OCI-LY7 (cell line): Measurements from ENCODE around the gene CIB1. TPM values are rescaled to one million over a fixed set of nuclear protein-coding genes. Genes with fewer than 3 reads are reported as not detected.

ENCODE experiments used
- BruUV-seq: library from RNA; stranded (reverse); fragments of 400-500 nt; replicated peaks from 2 replicates; lab custom pipeline; 2021; lab: Mats Ljungman, UMichigan
- CTCF ChIA-PET: fragments of 300-600 bp; sonication (Branson Sonifier 250); formaldehyde crosslinking; loops from one replicate; lab custom pipeline; 2022; ENCODE audit warnings: antibody characterized with exemption; ENCODE audit not compliant: unreplicated experiment; lab: Charles Lee
- POLR2A ChIA-PET: fragments of 300-600 bp; sonication (Branson Sonifier 250); formaldehyde crosslinking; loops from one replicate; lab custom pipeline; 2022; ENCODE audit warnings: antibody characterized with exemption; lab: Charles Lee
- DNase-seq: peaks from one replicate; pipeline ENCODE4 v3.0.0-alpha.2; 2015; ENCODE audit warnings: low spot score
- H2AFZ ChIP-seq: fragments of 200-600 bp; sonication (generic), shearing (Covaris generic); 2 replicates; pipeline ENCODE4 v1.6.1; 2014; ENCODE audit warnings: mild to moderate bottlenecking, antibody characterized with exemption, low read length, moderate library complexity
- H3K27ac ChIP-seq: fragments of 200-600 bp; sonication (generic); 2 replicates; pipeline ENCODE4 v1.5.1; 2014; ENCODE audit warnings: mixed run types, low read depth, mild to moderate bottlenecking, moderate library complexity, low read length, inconsistent platforms; ENCODE audit not compliant: poor library complexity, severe bottlenecking
- H3K36me3 ChIP-seq: fragments of 200-600 bp; sonication (generic); 2 replicates; pipeline ENCODE4 v1.6.1; 2014; ENCODE audit warnings: mild to moderate bottlenecking, antibody characterized with exemption, low read length, moderate library complexity, mixed read lengths; ENCODE audit not compliant: insufficient read depth
- H3K4me1 ChIP-seq: fragments of 200-600 bp; sonication (generic); 2 replicates; pipeline ENCODE4 v1.5.1; 2014; ENCODE audit warnings: mild to moderate bottlenecking, low read length; ENCODE audit not compliant: insufficient read depth, poor library complexity, severe bottlenecking
- H3K4me2 ChIP-seq: fragments of 200-600 bp; sonication (generic); 2 replicates; pipeline ENCODE4 v1.6.1; 2014; ENCODE audit warnings: mild to moderate bottlenecking, low read length
- H3K4me3 ChIP-seq: fragments of 200-600 bp; sonication (generic); 2 replicates; pipeline ENCODE4 v1.5.1; 2014; ENCODE audit warnings: mild to moderate bottlenecking, low read depth, low read length; ENCODE audit not compliant: poor library complexity, severe bottlenecking
- H3K79me2 ChIP-seq: fragments of 200-600 bp; sonication (generic); 2 replicates; pipeline ENCODE4 v1.6.1; 2016; ENCODE audit warnings: low read depth, mild to moderate bottlenecking, low read length, moderate library complexity, mixed read lengths; ENCODE audit not compliant: insufficient read depth
- H3K9me2 ChIP-seq: fragments of 200-600 bp; sonication (generic); 2 replicates; pipeline ENCODE4 v1.6.1; 2016; ENCODE audit warnings: mild to moderate bottlenecking, low read length, mixed read lengths; ENCODE audit not compliant: insufficient read depth
- H3K9me3 ChIP-seq: fragments of 200-600 bp; sonication (generic); 2 replicates; pipeline ENCODE4 v1.6.1; 2014; ENCODE audit warnings: mild to moderate bottlenecking, mixed run types, low read length, mixed read lengths
- H4K20me1 ChIP-seq: fragments of 200-600 bp; sonication (generic); 2 replicates; pipeline ENCODE4 v1.6.1; 2014; ENCODE audit warnings: mild to moderate bottlenecking, antibody characterized with exemption, low read length, moderate library complexity, mixed read lengths; ENCODE audit not compliant: insufficient read depth
- EZH2phosphoT487 ChIP-seq: fragments of 200-600 bp; sonication (generic); IDR thresholded peaks from 2 replicates; pipeline ENCODE4 v1.6.1; 2018; ENCODE audit warnings: low read depth, borderline replicate concordance, mild to moderate bottlenecking, mixed run types, antibody characterized with exemption, low read length, moderate library complexity, mixed read lengths
- intact Hi-C: fragments of 100-400 bp; cut with micrococcal nuclease; formaldehyde crosslinking; loops from one replicate; pipeline ENCODE4 v1.10.0; 2022; ENCODE audit not compliant: unreplicated experiment
- total RNA-seq, 2 experiments: library from RNA; depleted of rRNA in 1 of 2; stranded (reverse); fragments of >200 nt in 1 of 2; shearing (Covaris generic) in 1 of 2; gene quantifications; 2 replicates each; pipeline ENCODE4 v1.2.3, GENCODE V29; 2014 to 2022
- TF ChIP-seq, protein P1 (sequence below): fragments of 200-600 bp; sonication (generic); conservative IDR thresholded peaks from 2 replicates; pipeline ENCODE4 v1.5.1; 2014; ENCODE audit warnings: mild to moderate bottlenecking, antibody characterized with exemption, low read length, moderate library complexity, mixed read lengths

CIB1 gene
- total RNA-seq, 2 experiments from 2014 or later = 52.8 to 54.5 TPM

DNA sequence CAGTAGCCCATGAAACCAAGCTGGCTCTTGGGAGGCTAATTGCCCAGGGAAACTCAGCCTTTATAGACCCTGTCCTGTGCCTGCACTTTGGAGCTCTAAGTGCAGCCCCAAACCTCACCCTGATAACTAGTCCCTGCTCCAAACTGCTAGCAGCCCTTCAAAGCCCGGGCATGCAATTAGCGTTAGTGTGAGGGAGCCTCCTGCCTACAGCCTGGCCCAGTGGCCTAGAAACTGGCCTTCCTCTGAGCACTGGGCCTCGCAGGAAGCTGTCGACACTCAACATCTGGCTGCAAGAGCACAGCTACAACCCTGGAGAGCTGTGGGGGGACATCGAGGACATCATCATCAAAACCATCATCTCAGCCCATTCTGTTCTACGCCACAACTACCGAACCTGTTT, 24.0 kb upstream of the CIB1 start:
- no TSS peak for BruUV-seq
- ChIA-PET CTCF (no interaction called here), POLR2A (interaction anchor here (0.9 kb wide), 1 partner anchor 24 kb away, joined by 4 read pairs; the partner anchor contains the start of genes CIB1 and GDPGP1)
- Histone ChIP-seq H3K4me2 (no peak overlapping the region), H2AFZ (no peak overlapping the region), H3K4me1 (no peaks in the 10 kb centered on the region), H3K79me2 (no peaks in the 10 kb centered on the region), H3K9me3 (no peaks in the 10 kb centered on the region), H4K20me1 (no peaks in the 10 kb centered on the region), H3K9me2 (no peaks in the 10 kb centered on the region), H3K4me3 (no peak overlapping the region), H3K27ac (no peak overlapping the region), H3K36me3 (no peaks in the 10 kb centered on the region)
- TF ChIP-seq, protein P1, sequence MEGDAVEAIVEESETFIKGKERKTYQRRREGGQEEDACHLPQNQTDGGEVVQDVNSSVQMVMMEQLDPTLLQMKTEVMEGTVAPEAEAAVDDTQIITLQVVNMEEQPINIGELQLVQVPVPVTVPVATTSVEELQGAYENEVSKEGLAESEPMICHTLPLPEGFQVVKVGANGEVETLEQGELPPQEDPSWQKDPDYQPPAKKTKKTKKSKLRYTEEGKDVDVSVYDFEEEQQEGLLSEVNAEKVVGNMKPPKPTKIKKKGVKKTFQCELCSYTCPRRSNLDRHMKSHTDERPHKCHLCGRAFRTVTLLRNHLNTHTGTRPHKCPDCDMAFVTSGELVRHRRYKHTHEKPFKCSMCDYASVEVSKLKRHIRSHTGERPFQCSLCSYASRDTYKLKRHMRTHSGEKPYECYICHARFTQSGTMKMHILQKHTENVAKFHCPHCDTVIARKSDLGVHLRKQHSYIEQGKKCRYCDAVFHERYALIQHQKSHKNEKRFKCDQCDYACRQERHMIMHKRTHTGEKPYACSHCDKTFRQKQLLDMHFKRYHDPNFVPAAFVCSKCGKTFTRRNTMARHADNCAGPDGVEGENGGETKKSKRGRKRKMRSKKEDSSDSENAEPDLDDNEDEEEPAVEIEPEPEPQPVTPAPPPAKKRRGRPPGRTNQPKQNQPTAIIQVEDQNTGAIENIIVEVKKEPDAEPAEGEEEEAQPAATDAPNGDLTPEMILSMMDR = no peak
- TF ChIP-seq EZH2phosphoT487 = no peak
- no peak for DNase-seq
- intact Hi-C loops = no loop called here

- H3K27ac ChIP-seq = no peak within 1 kb of the TSS
- H3K4me3 ChIP-seq = peak within 1 kb of the TSS; percentile 54
- H2AFZ ChIP-seq = peak within 1 kb of the TSS; percentile 28; the same call in 1 of the 2 replicates
- H3K36me3 ChIP-seq = no peaks in the 10 kb centered on the region
- no peaks in the 10 kb centered on the region for H4K20me1 ChIP-seq
- H3K9me3 ChIP-seq = no peaks in the 10 kb centered on the region
- intact Hi-C loops = no loop called here
- no peaks in the 10 kb centered on the region for H3K79me2 ChIP-seq
- H3K9me2 ChIP-seq = no peaks in the 10 kb centered on the region
- TF ChIP-seq, protein P1 = no peak
- TF ChIP-seq EZH2phosphoT487 = no peak
- no TSS peak for BruUV-seq
- ChIA-PET POLR2A (interaction anchor here (0.7 kb wide), 3 partner anchors 13 to 675 kb away, joined by 3 to 9 read pairs (median 4); no protein-coding TSS in a partner anchor), CTCF (interaction anchor here (0.6 to 1.0 kb wide), 2 partner anchors 13 to 130 kb away, joined by 3 read pairs; no protein-coding TSS in a partner anchor)
- H3K4me2 ChIP-seq = peak within 1 kb of the TSS; percentile 57
- H3K4me1 ChIP-seq = peaks cover 6% of the 10 kb centered on the region
- DNase-seq = peak; percentile 65
These were observed 15.6 kb upstream of the CIB1 start, which contains the start of gene TTLL13 for GRCh38 chr15:90249203-90249863. TTLL13 (plus strand) TSS chr15:90249556; CDS start chr15:90250631, 1,075 bp downstream.

DNA sequence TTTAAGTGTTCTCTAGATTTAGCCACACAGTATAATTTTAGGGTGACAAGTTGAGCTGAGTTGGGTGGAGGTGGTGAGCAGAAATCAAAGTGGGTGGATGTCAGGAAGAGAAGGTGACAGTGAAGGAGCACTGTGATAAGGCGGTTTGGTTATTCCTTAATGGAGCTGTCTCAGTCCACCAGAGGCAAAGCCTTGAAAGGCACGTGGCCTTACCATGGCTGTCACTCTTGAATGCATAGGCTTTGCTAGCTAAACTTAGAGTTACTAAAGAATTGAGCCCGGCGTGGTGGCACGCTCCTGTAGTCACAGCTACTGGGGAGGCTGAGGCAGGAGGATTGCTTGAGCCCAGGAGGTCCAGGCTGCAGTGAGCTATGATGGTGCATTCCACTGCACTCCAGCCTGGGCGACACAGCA, 15.1 kb upstream of the CIB1 start:
- Histone ChIP-seq H3K79me2 (no peaks in the 10 kb centered on the region), H3K36me3 (no peaks in the 10 kb centered on the region), H3K4me3 (no peak overlapping the region), H3K4me1 (peaks cover 6% of the 10 kb centered on the region), H3K4me2 (peak overlapping the region; percentile 57), H3K9me2 (no peaks in the 10 kb centered on the region), H4K20me1 (no peaks in the 10 kb centered on the region), H2AFZ (0 out of 2 replicates have a peak overlapping the region, but pooled peaks have one; percentile 28), H3K9me3 (no peaks in the 10 kb centered on the region), H3K27ac (no peak overlapping the region)
- no TSS peak for BruUV-seq
- no peak for DNase-seq
- intact Hi-C loops = no loop called here
- POLR2A ChIA-PET = interaction anchor here (0.6 to 0.9 kb wide), 8 partner anchors 8 to 674 kb away, joined by 3 to 9 read pairs (median 4); partner anchors contain the start of gene CIB1
- CTCF ChIA-PET = interaction anchor here (0.6 to 1.0 kb wide), 2 partner anchors 13 to 130 kb away, joined by 3 read pairs; no protein-coding TSS in a partner anchor
- TF ChIP-seq, protein P1 = no peak
